Thyroid gland (tissue), 4 donors: Measurements from ENCODE around the gene CLIP2. TPM values are rescaled to one million over a fixed set of nuclear protein-coding genes. Genes with fewer than 3 reads are reported as not detected.
A peak's percentile ranks its signal among the peaks of the same experiment; 100 is the strongest.
"Not testable (repeated sequence)": the region's sequence is repeated elsewhere in the genome, so short reads cannot be mapped to it uniquely, and the experiment has no call there.

Source experiments
- DNase-seq, 2 donors: peaks; one replicate each; pipeline ENCODE4 v3.0.0-alpha.2; 2019
- H3K27ac ChIP-seq, 3 donors: fragments of 200-600 bp; sonication (generic); 1 replicate in 2 of 3; 2 replicates in 1 of 3; pipeline ENCODE4 v1.5.1; 2016 to 2019; ENCODE audit warnings: mild to moderate bottlenecking in 1 of 3, moderate library complexity in 1 of 3
- H3K27me3 ChIP-seq: fragments of 200-600 bp; sonication (generic); one replicate; pipeline ENCODE4 v1.5.1; 2019
- H3K36me3 ChIP-seq, 2 donors: fragments of 200-600 bp; sonication (generic); one replicate each; pipeline ENCODE4 v1.5.1; 2016 to 2019
- H3K4me1 ChIP-seq, 2 donors: fragments of 200-600 bp; sonication (generic); one replicate each; pipeline ENCODE4 v1.5.1; 2017 to 2019
- H3K4me3 ChIP-seq, 3 donors: fragments of 200-600 bp; sonication (generic); replicated peaks in 1 of 3; 1 replicate in 2 of 3; 2 replicates in 1 of 3; pipeline ENCODE4 v1.5.1; 2016; ENCODE audit warnings: mild to moderate bottlenecking in 1 of 3
- H3K9me3 ChIP-seq: fragments of 200-600 bp; sonication (generic); one replicate; pipeline ENCODE4 v1.5.1; 2017
- CTCF ChIP-seq, 6 experiments: fragments of 200-600 bp in 3 of 6; fragments of 450-650 bp in 3 of 6; sonication (generic) in 3 of 6; IDR thresholded peaks; one replicate each; pipeline ENCODE4 v1.5.1; 2016 to 2019; ENCODE audit warnings: antibody characterized with exemption in 6 of 6, mild to moderate bottlenecking in 2 of 6, inconsistent platforms in 1 of 6, moderate library complexity in 1 of 6
- POLR2A ChIP-seq, 2 donors: fragments of 450-650 bp; IDR thresholded peaks; one replicate each; pipeline ENCODE4 v1.6.1; 2017; ENCODE audit warnings: antibody characterized with exemption in 2 of 2, mild to moderate bottlenecking in 2 of 2, moderate library complexity in 1 of 2
- WGBS, 2 donors: methylation state at CpG; one replicate each; pipeline ENCODE4 v1.1.5; 2017; 5-methylcytosine and 5-hydroxymethylcytosine counted together
- intact Hi-C: fragments of 100-400 bp; cut with DNase I; formaldehyde crosslinking; loops from one replicate; pipeline ENCODE4 v1.15.1; 2023
- total RNA-seq, 4 donors: library from RNA; depleted of rRNA; stranded (reverse); fragments of >200 nt; gene quantifications; one replicate each; pipeline ENCODE4 v1.2.3, GENCODE V29; 2016

CLIP2 gene
- total RNA-seq, 4 donors from 2014 or later = 4.4 to 16.5 (median 6.7) TPM

GRCh38 chr7:74306730-74307469 lies 17.7 kb downstream of the CLIP2 start:
- 7 to 27% methylated on average over 13 of the region's 20 CpGs for WGBS, 2 donors
- H3K36me3 ChIP-seq = no peaks in the 10 kb centered on the region
- no peak for TF ChIP-seq POLR2A (IDR thresholded peaks at IDR 0.05)
- no peak for TF ChIP-seq CTCF (IDR thresholded peaks at IDR 0.05)
- intact Hi-C loops = no loop called here
- no peaks in the 10 kb centered on the region for H3K9me3 ChIP-seq
- no peaks in the 10 kb centered on the region for H3K27me3 ChIP-seq
- DNase-seq = peak; percentile 21 to 31
- no peak overlapping the region for H3K4me3 ChIP-seq
- no peak overlapping the region for H3K27ac ChIP-seq
- peaks cover 0 to 12% of the 10 kb centered on the region in 2 donors for H3K4me1 ChIP-seq

GRCh38 chr7:74307738-74308505 lies 18.7 kb downstream of the CLIP2 start:
- 75 to 83% methylated on average over 9 to 10 of the region's 10 CpGs for WGBS, 2 donors
- Histone ChIP-seq H3K36me3 (no peaks in the 10 kb centered on the region), H3K4me1 (peaks cover 0 to 12% of the 10 kb centered on the region in 2 donors), H3K27me3 (no peaks in the 10 kb centered on the region), H3K9me3 (no peaks in the 10 kb centered on the region), H3K4me3 (no peak overlapping the region), H3K27ac (no peak overlapping the region)
- DNase-seq = peak; percentile 23 to 41
- intact Hi-C loops = no loop called here
- TF ChIP-seq CTCF (IDR thresholded peaks at IDR 0.05) (no peak), POLR2A (IDR thresholded peaks at IDR 0.05) (no peak)

GRCh38 chr7:74309181-74309580 lies 20.0 kb downstream of the CLIP2 start:
- 95 to 96% methylated on average over 6 of the region's 6 CpGs for whole genome bisulfite sequencing, 2 donors
- H3K27ac ChIP-seq = no peak overlapping the region
- no peaks in the 10 kb centered on the region for H3K9me3 ChIP-seq
- H3K4me3 ChIP-seq = no peak overlapping the region
- H3K36me3 ChIP-seq = no peaks in the 10 kb centered on the region
- TF ChIP-seq CTCF (IDR thresholded peaks at IDR 0.05) (no peak), POLR2A (IDR thresholded peaks at IDR 0.05) (no peak)
- peaks cover 0 to 12% of the 10 kb centered on the region in 2 donors for H3K4me1 ChIP-seq
- no peaks in the 10 kb centered on the region for H3K27me3 ChIP-seq
- intact Hi-C loops = no loop called here
- no peak for DNase-seq

- no peak overlapping the region for H3K27ac ChIP-seq
- intact Hi-C loops = no loop called here
- H3K4me1 ChIP-seq = peaks cover 0 to 8% of the 10 kb centered on the region in 2 donors
- WGBS, 2 donors = 93 to 95% methylated on average over 4 of the region's 4 CpGs
- no peaks in the 10 kb centered on the region for H3K27me3 ChIP-seq
- TF ChIP-seq POLR2A (IDR thresholded peaks at IDR 0.05) = no peak
- no peaks in the 10 kb centered on the region for H3K9me3 ChIP-seq
- no peak overlapping the region for H3K4me3 ChIP-seq
- DNase-seq = no peak
- H3K36me3 ChIP-seq = no peaks in the 10 kb centered on the region
Observed at GRCh38 chr7:74311305-74311744, 22.1 kb downstream of the CLIP2 start.

- intact Hi-C loops = no loop called here
- Histone ChIP-seq H3K27ac (no peak overlapping the region), H3K4me3 (no peak overlapping the region), H3K27me3 (no peaks in the 10 kb centered on the region), H3K36me3 (no peaks in the 10 kb centered on the region), H3K4me1 (no peaks in the 10 kb centered on the region), H3K9me3 (no peaks in the 10 kb centered on the region)
- 83 to 87% methylated on average over 11 to 13 of the region's 16 CpGs for WGBS, 2 donors
- TF ChIP-seq POLR2A (IDR thresholded peaks at IDR 0.05) (no peak), CTCF (IDR thresholded peaks at IDR 0.05) (no peak)
- DNase-seq = no peak
Observed at GRCh38 chr7:74312418-74313028, 23.3 kb downstream of the CLIP2 start.

- H3K4me1 ChIP-seq, H3K27ac ChIP-seq, DNase-seq, intact Hi-C loops, H3K9me3 ChIP-seq, H3K4me3 ChIP-seq, H3K27me3 ChIP-seq, H3K36me3 ChIP-seq: not testable (repeated sequence)
- 70 to 84% methylated on average over 3 to 4 of the region's 4 CpGs for WGBS, 2 donors
Observed at GRCh38 chr7:74315891-74316290, 26.7 kb downstream of the CLIP2 start.
